ENCODE results near the gene USP5.

- TF ChIP-seq EZH2 (IDR thresholded peaks at IDR 0.05) (no peak), POLR2AphosphoS5 (IDR thresholded peaks at IDR 0.05; ENCODE audit: borderline replicate concordance, low read depth, low read length) (no peak), FOXP2 (optimal IDR thresholded peaks at IDR 0.05; ENCODE audit: control extremely low read depth, extremely low read length, insufficient read depth) (no peak)
Observed at GRCh38 chr12:6825398-6826124, 26.4 kb upstream of the USP5 start.

Measured in SK-N-MC (cell line).